Activated B cell treated with CpG ODN at 0.5 μM for 24 hours (primary cell): ENCODE data around the gene OR6V1. TPM values are rescaled to one million over a fixed set of nuclear protein-coding genes. Genes with fewer than 3 reads are reported as not detected.

Source experiments
- ATAC-seq: fragments of 200-7000 bp; cut with Tn5 transposase; one replicate; pipeline ENCODE4 v1.10.0; 2021; ENCODE audit warnings: low read depth, mild to moderate bottlenecking, moderate library complexity
- CTCF ChIA-PET: fragments of 350-600 bp; sonication (Branson Sonifier 250); formaldehyde crosslinking; loops from one replicate; lab custom pipeline; 2021; ENCODE audit warnings: antibody characterized with exemption; lab: Charles Lee
- POLR2A ChIA-PET: fragments of 350-600 bp; sonication (Branson Sonifier 250); formaldehyde crosslinking; loops from one replicate; lab custom pipeline; 2021; ENCODE audit warnings: antibody characterized with exemption; lab: Charles Lee
- DNase-seq: peaks from one replicate; pipeline ENCODE4 v3.0.0; 2022
- H3K27ac Mint-ChIP-seq: one replicate; pipeline ENCODE4 v1.8.0; 2020; ENCODE audit warnings: mixed read lengths
- H3K27me3 Mint-ChIP-seq: one replicate; pipeline ENCODE4 v1.8.0; 2021; ENCODE audit warnings: mixed read lengths
- H3K36me3 Mint-ChIP-seq: one replicate; pipeline ENCODE4 v1.8.0; 2021; ENCODE audit warnings: low read depth, mixed read lengths
- H3K4me1 Mint-ChIP-seq: one replicate; pipeline ENCODE4 v1.8.0; 2021; ENCODE audit warnings: mixed read lengths
- H3K4me3 Mint-ChIP-seq: one replicate; pipeline ENCODE4 v1.8.0; 2020; ENCODE audit warnings: mild to moderate bottlenecking, mixed read lengths
- H3K9me3 Mint-ChIP-seq: one replicate; pipeline ENCODE4 v1.8.0; 2020; ENCODE audit warnings: mixed read lengths
- intact Hi-C: fragments of 100-400 bp; cut with micrococcal nuclease; formaldehyde crosslinking; loops from one replicate; pipeline ENCODE4 v1.15.1; 2024
- total RNA-seq: library from RNA; stranded (reverse); gene quantifications from 2 replicates; pipeline ENCODE4 v1.2.3, GENCODE V29; 2022
- TF ChIP-seq, protein P1 (sequence below): fragments of 200-600 bp; IDR thresholded peaks from one replicate; pipeline ENCODE4 v1.8.0; 2022; ENCODE audit warnings: antibody characterized with exemption, mild to moderate bottlenecking

OR6V1 gene
- total RNA-seq, 1 donor from 2014 or later = not detected

DNA sequence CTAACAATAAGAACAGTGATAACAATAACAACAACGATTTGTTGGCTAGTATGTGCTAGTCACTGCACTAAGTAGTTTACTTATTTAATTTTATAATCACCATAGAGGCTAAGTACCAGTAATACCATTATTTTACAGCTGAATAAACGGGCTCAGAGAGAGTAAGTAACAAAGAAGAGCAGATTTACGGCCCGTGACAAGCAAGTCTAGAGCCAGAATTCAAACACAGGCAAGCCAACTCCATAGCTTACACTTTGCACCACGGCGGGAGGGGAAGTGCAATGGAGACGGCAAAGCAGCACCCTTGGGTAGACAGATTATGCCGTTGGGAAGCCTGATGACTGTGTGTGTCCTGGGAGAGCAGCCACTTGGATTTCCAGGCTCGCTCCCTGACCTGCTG is 1.2 kb upstream of the OR6V1 start:
- ChIA-PET CTCF (interaction anchor here (1.1 kb wide), 1 partner anchor 189 kb away, joined by 3 read pairs; no protein-coding TSS in a partner anchor), POLR2A (no interaction called here)
- no peak overlapping the region for H3K4me3 Mint-ChIP-seq
- ATAC-seq (no peak), DNase-seq (no peak)
- peaks cover 45% of the 10 kb centered on the region for H3K4me1 Mint-ChIP-seq
- H3K27me3 Mint-ChIP-seq = no peaks in the 10 kb centered on the region
- TF ChIP-seq, protein P1, sequence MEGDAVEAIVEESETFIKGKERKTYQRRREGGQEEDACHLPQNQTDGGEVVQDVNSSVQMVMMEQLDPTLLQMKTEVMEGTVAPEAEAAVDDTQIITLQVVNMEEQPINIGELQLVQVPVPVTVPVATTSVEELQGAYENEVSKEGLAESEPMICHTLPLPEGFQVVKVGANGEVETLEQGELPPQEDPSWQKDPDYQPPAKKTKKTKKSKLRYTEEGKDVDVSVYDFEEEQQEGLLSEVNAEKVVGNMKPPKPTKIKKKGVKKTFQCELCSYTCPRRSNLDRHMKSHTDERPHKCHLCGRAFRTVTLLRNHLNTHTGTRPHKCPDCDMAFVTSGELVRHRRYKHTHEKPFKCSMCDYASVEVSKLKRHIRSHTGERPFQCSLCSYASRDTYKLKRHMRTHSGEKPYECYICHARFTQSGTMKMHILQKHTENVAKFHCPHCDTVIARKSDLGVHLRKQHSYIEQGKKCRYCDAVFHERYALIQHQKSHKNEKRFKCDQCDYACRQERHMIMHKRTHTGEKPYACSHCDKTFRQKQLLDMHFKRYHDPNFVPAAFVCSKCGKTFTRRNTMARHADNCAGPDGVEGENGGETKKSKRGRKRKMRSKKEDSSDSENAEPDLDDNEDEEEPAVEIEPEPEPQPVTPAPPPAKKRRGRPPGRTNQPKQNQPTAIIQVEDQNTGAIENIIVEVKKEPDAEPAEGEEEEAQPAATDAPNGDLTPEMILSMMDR = no peak
- H3K27ac Mint-ChIP-seq = no peak overlapping the region
- no peaks in the 10 kb centered on the region for H3K9me3 Mint-ChIP-seq
- intact Hi-C loops = no loop called here
- H3K36me3 Mint-ChIP-seq = no peaks in the 10 kb centered on the region

DNA sequence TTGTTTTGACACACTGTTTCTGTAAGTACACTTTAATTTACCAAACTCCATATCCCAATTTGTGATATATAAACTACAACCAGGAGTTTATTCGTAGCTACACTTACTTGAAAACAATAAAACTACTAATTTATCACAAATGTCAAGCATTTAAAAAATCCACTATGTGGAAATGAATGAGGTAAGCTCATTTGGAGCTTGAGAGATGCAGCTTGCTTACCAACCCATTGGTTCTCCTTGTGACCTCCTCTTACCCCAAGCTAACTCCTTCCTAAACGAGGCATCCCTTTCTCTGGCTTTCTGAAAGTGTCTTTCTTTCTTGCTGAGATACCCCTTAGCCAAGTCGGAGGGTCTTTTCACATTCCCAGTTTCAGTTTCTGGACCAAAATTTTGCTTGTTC is 2.5 kb downstream of the OR6V1 start:
- ChIA-PET POLR2A (interaction anchor here (0.7 kb wide), 1 partner anchor 33 kb away, joined by 3 read pairs; no protein-coding TSS in a partner anchor), CTCF (no interaction called here)
- DNase-seq (no peak), ATAC-seq (no peak)
- Mint-ChIP-seq H3K9me3 (no peaks in the 10 kb centered on the region), H3K36me3 (no peaks in the 10 kb centered on the region), H3K4me3 (no peak overlapping the region), H3K27ac (no peak overlapping the region), H3K27me3 (no peaks in the 10 kb centered on the region), H3K4me1 (peaks cover 12% of the 10 kb centered on the region)
- TF ChIP-seq, protein P1 = no peak
- intact Hi-C loops = no loop called here

GRCh38 chr7:143055754-143056153 is 3.6 kb downstream of the OR6V1 start:
- CTCF ChIA-PET = no interaction called here
- no peak for DNase-seq
- TF ChIP-seq, protein P1 = no peak
- no peak overlapping the region for H3K27ac Mint-ChIP-seq
- H3K9me3 Mint-ChIP-seq = no peaks in the 10 kb centered on the region
- POLR2A ChIA-PET = no interaction called here
- ATAC-seq = no peak
- intact Hi-C loops = no loop called here
- peaks cover 11% of the 10 kb centered on the region for H3K4me1 Mint-ChIP-seq
- H3K27me3 Mint-ChIP-seq = no peaks in the 10 kb centered on the region
- H3K36me3 Mint-ChIP-seq = no peaks in the 10 kb centered on the region
- H3K4me3 Mint-ChIP-seq = no peak overlapping the region

DNA sequence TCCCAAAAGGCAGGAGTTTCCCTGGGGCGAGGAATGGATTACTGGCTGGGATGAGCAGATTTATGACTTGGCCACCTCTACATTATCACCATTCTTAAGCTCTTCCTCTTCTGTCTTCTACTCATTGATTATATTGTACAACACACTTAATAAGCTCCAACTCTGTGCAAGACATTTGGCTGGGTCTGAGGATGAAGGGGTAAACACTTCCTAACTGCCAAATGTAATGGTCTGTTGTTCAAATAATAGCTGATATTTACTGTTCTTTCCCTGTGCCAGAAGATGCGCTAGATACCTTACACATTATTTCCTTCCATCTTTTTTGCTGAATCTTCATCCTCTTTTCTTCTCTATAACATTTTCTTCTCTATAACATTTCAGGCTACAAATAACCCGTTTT is 11.6 kb downstream of the OR6V1 start:
- CTCF ChIA-PET = interaction anchor here (0.5 kb wide), 1 partner anchor 1328 kb away, joined by 3 read pairs; no protein-coding TSS in a partner anchor
- TF ChIP-seq, protein P1 = no peak
- Mint-ChIP-seq H3K4me1 (peaks cover 11% of the 10 kb centered on the region), H3K27me3 (no peaks in the 10 kb centered on the region), H3K36me3 (no peaks in the 10 kb centered on the region), H3K27ac (no peak overlapping the region), H3K4me3 (no peak overlapping the region), H3K9me3 (peaks cover 10% of the 10 kb centered on the region)
- POLR2A ChIA-PET = no interaction called here
- ATAC-seq (no peak), DNase-seq (no peak)
- intact Hi-C loops = no loop called here

GRCh38 chr7:143068446-143068845 is 16.3 kb downstream of the OR6V1 start:
- ChIA-PET CTCF (no interaction called here), POLR2A (no interaction called here)
- Mint-ChIP-seq H3K9me3 (peaks cover 5% of the 10 kb centered on the region), H3K36me3 (no peaks in the 10 kb centered on the region), H3K27ac (no peak overlapping the region), H3K27me3 (peaks cover 2% of the 10 kb centered on the region), H3K4me3 (no peak overlapping the region), H3K4me1 (no peaks in the 10 kb centered on the region)
- TF ChIP-seq, protein P1 = no peak
- DNase-seq (no peak), ATAC-seq (no peak)
- intact Hi-C loops = no loop called here
